NT2/D1 (cell line): ENCODE measurements around the gene BDKRB2.

Experiments
- SUZ12 ChIP-seq: IDR thresholded peaks from 2 replicates; pipeline ENCODE4 v1.6.1; 2011; ENCODE audit not compliant: insufficient read length, insufficient read depth; ENCODE audit errors: extremely low read depth
- YY1 ChIP-seq: IDR thresholded peaks from 2 replicates; pipeline ENCODE4 v1.6.1; 2011; ENCODE audit not compliant: insufficient read length, insufficient read depth
- ZNF274 ChIP-seq: IDR thresholded peaks from 2 replicates; pipeline ENCODE4 v1.6.1; 2011; ENCODE audit warnings: mild to moderate bottlenecking, low read depth, low read length

DNA sequence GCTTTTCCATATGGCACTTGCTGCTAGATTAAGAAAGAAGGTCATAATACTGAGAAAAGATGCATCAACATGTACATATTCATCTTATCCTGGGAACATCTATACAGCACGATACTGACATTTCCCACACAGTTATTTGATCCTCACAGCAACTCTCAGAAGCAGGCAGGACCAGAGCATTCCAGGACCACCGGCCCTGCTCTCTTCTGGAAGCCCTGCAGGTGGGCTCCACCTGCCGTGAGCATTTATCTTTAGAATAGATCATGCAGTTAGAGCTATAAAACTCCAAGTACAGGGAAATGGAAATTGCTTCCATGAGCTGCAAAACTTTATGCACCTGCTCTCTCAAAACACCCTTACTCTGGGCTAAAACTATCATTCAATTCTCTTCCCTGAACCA lies 45.8 kb downstream of the BDKRB2 start:
- TF ChIP-seq YY1 (no peak), ZNF274 (no peak), SUZ12 (no peak)
